Nephron progenitor cell (in vitro differentiated cells): ENCODE results near the gene ITGA4.

ENCODE experiments used
- DNase-seq: peaks from one replicate; pipeline ENCODE4 v3.0.0; 2021
- H3K27ac Mint-ChIP-seq: 2 replicates; pipeline ENCODE4 v1.8.0; 2021; ENCODE audit warnings: mild to moderate bottlenecking, moderate library complexity, mixed read lengths
- H3K27me3 Mint-ChIP-seq: 2 replicates; pipeline ENCODE4 v1.8.0; 2021; ENCODE audit warnings: mild to moderate bottlenecking, low read depth, mixed read lengths; ENCODE audit not compliant: poor library complexity
- H3K36me3 Mint-ChIP-seq: 2 replicates; pipeline ENCODE4 v1.8.0; 2021; ENCODE audit warnings: low read depth, mixed read lengths
- H3K4me1 Mint-ChIP-seq: 2 replicates; pipeline ENCODE4 v1.8.0; 2021; ENCODE audit warnings: mixed read lengths
- H3K4me3 Mint-ChIP-seq: 2 replicates; pipeline ENCODE4 v1.8.0; 2021; ENCODE audit warnings: mild to moderate bottlenecking, moderate library complexity, mixed read lengths
- H3K9me3 Mint-ChIP-seq: 2 replicates; pipeline ENCODE4 v1.8.0; 2021; ENCODE audit warnings: mild to moderate bottlenecking, moderate library complexity, mixed read lengths
- CTCF ChIP-seq: fragments of 200-600 bp; sonication (generic); IDR thresholded peaks from 2 replicates; pipeline ENCODE4 v1.5.0; 2021; ENCODE audit warnings: antibody characterized with exemption

Gene ITGA4

GRCh38 chr2:181457121-181457740 lies at the start of gene ITGA4:
ITGA4 (plus strand) TSS chr2:181457386; CDS start chr2:181457655, 269 bp downstream.
- no peaks in the 10 kb centered on the region for H3K9me3 Mint-ChIP-seq
- no peaks in the 10 kb centered on the region for H3K36me3 Mint-ChIP-seq
- H3K4me3 Mint-ChIP-seq = peak within 1 kb of the TSS; percentile 86
- peak; percentile 66 for TF ChIP-seq CTCF
- peak; percentile 88 for DNase-seq
- peaks cover 7% of the 10 kb centered on the region for H3K4me1 Mint-ChIP-seq
- H3K27me3 Mint-ChIP-seq = peaks cover 74% of the 10 kb centered on the region
- H3K27ac Mint-ChIP-seq = no peak within 1 kb of the TSS

DNA sequence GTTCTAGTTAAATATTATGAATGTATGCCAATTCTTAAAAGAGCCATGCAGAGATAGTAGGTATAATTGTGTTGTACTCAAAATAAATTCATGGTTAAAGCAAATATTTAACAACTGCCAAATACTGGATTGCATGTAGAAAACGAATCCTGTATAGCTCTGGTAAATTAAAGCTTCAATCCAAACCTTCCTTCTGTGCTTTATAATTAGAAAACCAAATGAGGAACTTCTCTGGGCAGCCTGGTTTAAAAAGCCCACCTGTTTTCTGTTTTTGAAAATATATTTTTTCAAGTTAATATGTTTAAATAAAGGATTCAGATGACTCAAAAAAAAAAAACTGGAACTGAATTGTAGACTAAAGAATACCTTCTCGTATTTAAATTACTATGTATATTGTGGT lies 48.3 kb upstream of the ITGA4 start:
- no peak overlapping the region for H3K27ac Mint-ChIP-seq
- TF ChIP-seq CTCF = no peak
- H3K9me3 Mint-ChIP-seq = peaks cover 15% of the 10 kb centered on the region
- no peaks in the 10 kb centered on the region for H3K36me3 Mint-ChIP-seq
- H3K27me3 Mint-ChIP-seq = peaks cover 4% of the 10 kb centered on the region
- DNase-seq = no peak
- peaks cover 11% of the 10 kb centered on the region for H3K4me1 Mint-ChIP-seq
- H3K4me3 Mint-ChIP-seq = no peak overlapping the region

GRCh38 chr2:181411105-181411849 lies 45.9 kb upstream of the ITGA4 start:
- Mint-ChIP-seq H3K36me3 (peaks cover 9% of the 10 kb centered on the region), H3K4me3 (no peak overlapping the region), H3K27me3 (peaks cover 4% of the 10 kb centered on the region), H3K4me1 (peaks cover 11% of the 10 kb centered on the region), H3K9me3 (peaks cover 38% of the 10 kb centered on the region), H3K27ac (no peak overlapping the region)
- DNase-seq = peak; percentile 45
- no peak for TF ChIP-seq CTCF

DNA sequence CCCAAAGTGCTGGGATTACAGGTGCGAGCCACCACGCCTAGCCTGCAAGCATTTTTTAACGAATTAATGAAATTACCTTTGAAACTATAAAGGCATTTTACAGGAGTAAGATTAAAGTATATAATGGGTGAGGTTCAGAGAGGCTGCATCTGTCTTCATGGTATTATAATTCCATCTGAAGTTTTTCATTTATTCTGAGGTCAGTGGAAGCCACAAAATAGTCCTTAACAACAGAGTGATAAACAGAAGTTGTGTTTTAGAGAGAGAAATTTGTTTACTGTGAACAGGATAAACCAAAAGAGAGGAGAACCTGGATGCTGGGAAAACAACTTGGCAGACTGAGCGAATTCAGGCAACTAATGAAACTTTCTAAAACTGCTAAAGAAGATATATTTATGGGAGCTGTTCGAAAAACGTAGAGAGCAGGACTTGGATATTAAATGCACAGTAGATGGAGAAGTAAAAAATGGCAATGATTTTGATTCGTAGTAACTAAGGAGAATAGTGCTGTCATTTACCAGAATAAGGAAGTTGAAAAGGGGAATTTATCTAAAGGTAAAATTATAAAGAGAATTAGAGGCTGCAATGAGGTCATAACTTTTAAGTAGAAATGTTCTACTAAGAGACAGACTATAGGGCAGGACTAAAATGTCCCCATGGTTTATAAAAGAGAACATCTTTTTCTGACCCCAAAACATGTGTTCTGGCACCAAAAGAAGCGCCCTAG lies 37.9 kb upstream of the ITGA4 start:
- Mint-ChIP-seq H3K36me3 (peaks cover 9% of the 10 kb centered on the region), H3K4me1 (no peaks in the 10 kb centered on the region), H3K27ac (no peak overlapping the region), H3K4me3 (no peak overlapping the region), H3K27me3 (peaks cover 7% of the 10 kb centered on the region), H3K9me3 (peaks cover 19% of the 10 kb centered on the region)
- TF ChIP-seq CTCF = no peak
- DNase-seq = no peak

DNA sequence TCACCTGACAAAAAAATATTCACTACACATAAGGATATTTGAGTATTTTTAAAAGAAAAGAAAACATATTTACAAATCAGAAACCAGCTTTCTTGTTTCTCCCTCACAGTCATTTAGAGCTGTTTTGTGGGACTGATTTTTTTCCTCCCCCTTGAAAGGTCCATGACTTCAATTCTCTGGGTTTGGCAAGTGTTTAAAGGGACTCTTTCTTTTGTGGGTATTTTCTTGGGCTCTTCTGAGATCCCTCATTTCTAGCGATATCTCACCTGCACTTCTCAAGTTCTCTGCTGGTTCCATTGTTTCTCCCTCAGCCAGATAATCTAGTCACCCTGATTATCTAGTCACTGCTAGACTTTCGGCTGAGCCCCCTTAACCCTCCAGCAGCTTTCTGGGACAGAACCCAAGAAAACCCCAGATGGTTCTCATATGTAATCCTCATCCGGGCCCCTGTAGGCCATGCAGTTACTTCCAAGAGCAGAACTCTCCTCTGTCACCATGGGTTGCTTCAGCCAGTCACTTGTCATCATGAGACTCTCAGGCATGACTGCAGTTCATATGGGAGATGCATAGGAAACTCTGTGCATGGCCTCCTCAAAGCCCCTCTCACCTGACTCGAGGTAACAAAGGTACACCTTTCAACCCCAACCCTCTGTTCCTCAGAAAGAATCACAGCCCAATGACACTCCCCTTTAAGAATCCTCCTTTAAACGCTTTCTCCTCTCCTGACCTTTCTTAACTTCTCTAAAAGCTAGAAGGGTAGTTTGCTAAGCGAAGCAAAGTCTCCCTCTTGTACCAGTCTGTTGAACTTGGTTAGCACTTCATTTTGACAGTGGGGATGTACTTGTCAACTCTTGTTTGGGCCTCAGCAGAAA lies 36.7 kb upstream of the ITGA4 start:
- H3K4me3 Mint-ChIP-seq = no peak overlapping the region
- no peak for DNase-seq
- no peak overlapping the region for H3K27ac Mint-ChIP-seq

More for the DNA sequence above, 36.7 kb upstream of the ITGA4 start:
- peaks cover 6% of the 10 kb centered on the region for H3K27me3 Mint-ChIP-seq
- H3K36me3 Mint-ChIP-seq = peaks cover under 1% of the 10 kb centered on the region
- no peaks in the 10 kb centered on the region for H3K4me1 Mint-ChIP-seq
- H3K9me3 Mint-ChIP-seq = peaks cover 7% of the 10 kb centered on the region
- no peak for TF ChIP-seq CTCF
